Testis (tissue), 2 donors: ENCODE data around the gene DRG2.

Experiments used
- POLR2A ChIP-seq: fragments of 450-650 bp; IDR thresholded peaks from one replicate; pipeline ENCODE4 v1.6.1; 2017; ENCODE audit warnings: antibody characterized with exemption, mild to moderate bottlenecking, moderate library complexity
- TF ChIP-seq, protein P1 (sequence below), 3 experiments: fragments of 450-650 bp in 2 of 3; fragments of 200-600 bp in 1 of 3; sonication (generic) in 1 of 3; IDR thresholded peaks; one replicate each; pipeline ENCODE4 v1.5.1; 2016 to 2019; ENCODE audit warnings: antibody characterized with exemption in 3 of 3, mild to moderate bottlenecking in 2 of 3, moderate library complexity in 1 of 3

DNA sequence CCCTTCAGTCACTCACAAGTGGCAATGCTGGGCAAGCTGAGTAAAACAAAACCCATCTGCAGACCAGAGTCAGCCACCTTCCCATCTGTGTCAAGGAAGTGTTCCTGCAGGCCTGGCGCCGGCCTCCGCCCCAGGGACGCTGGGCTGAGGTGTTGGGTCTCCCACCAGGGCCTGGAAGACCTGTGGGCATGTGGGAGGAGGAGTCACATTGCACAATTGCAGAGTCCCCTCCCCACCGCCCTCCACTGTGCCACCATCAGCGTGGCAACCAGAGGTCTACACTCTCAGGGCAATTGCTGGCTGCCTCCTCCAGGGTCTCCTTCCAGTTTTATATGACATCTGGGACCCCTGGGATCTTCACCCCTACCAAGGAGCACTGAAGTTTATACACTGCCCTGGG lies 17.8 kb downstream of the DRG2 start:
- TF ChIP-seq, protein P1, sequence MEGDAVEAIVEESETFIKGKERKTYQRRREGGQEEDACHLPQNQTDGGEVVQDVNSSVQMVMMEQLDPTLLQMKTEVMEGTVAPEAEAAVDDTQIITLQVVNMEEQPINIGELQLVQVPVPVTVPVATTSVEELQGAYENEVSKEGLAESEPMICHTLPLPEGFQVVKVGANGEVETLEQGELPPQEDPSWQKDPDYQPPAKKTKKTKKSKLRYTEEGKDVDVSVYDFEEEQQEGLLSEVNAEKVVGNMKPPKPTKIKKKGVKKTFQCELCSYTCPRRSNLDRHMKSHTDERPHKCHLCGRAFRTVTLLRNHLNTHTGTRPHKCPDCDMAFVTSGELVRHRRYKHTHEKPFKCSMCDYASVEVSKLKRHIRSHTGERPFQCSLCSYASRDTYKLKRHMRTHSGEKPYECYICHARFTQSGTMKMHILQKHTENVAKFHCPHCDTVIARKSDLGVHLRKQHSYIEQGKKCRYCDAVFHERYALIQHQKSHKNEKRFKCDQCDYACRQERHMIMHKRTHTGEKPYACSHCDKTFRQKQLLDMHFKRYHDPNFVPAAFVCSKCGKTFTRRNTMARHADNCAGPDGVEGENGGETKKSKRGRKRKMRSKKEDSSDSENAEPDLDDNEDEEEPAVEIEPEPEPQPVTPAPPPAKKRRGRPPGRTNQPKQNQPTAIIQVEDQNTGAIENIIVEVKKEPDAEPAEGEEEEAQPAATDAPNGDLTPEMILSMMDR (IDR thresholded peaks at IDR 0.05): no peak
- TF ChIP-seq POLR2A: no peak
